Endodermal cell (in vitro differentiated cells): ENCODE measurements around the gene CD22. TPM values are rescaled to one million over a fixed set of nuclear protein-coding genes. Genes with fewer than 3 reads are reported as not detected.

Experiments used
- DNase-seq: peaks from one replicate; pipeline ENCODE4 v3.0.0-alpha.2; 2017
- H3K27ac ChIP-seq: 2 replicates; pipeline ENCODE4 v1.5.1; 2013; ENCODE audit warnings: mild to moderate bottlenecking, low read depth, low read length, moderate library complexity
- H3K27me3 ChIP-seq: 2 replicates; pipeline ENCODE4 v1.6.1; 2013; ENCODE audit warnings: mild to moderate bottlenecking, low read length, moderate library complexity; ENCODE audit not compliant: insufficient read depth, control insufficient read depth, poor library complexity, severe bottlenecking
- H3K36me3 ChIP-seq: 2 replicates; pipeline ENCODE4 v1.7.0; 2013; ENCODE audit warnings: mild to moderate bottlenecking, low read length, moderate library complexity; ENCODE audit not compliant: control insufficient read depth, insufficient read depth
- H3K4me1 ChIP-seq: one replicate; pipeline ENCODE4 v1.7.0; 2013; ENCODE audit warnings: low read length; ENCODE audit not compliant: control insufficient read depth, insufficient read depth
- H3K4me3 ChIP-seq: 2 replicates; pipeline ENCODE4 v1.5.1; 2013; ENCODE audit warnings: mild to moderate bottlenecking, low read length, moderate library complexity
- H3K9ac ChIP-seq: 2 replicates; pipeline ENCODE4 v1.6.1; 2013; ENCODE audit warnings: mild to moderate bottlenecking, low read length, moderate library complexity; ENCODE audit not compliant: poor library complexity, severe bottlenecking; ENCODE audit errors: extremely low read depth
- H3K9me3 ChIP-seq: 2 replicates; pipeline ENCODE4 v1.6.1; 2013; ENCODE audit warnings: mild to moderate bottlenecking, low read length, moderate library complexity; ENCODE audit not compliant: control insufficient read depth
- H3K27ac Mint-ChIP-seq: 2 replicates; pipeline ENCODE4 v1.8.0; 2020; ENCODE audit warnings: mixed read lengths
- H3K27me3 Mint-ChIP-seq: 2 replicates; pipeline ENCODE4 v1.8.0; 2021; ENCODE audit warnings: mild to moderate bottlenecking, mixed read lengths; ENCODE audit not compliant: insufficient read depth
- H3K36me3 Mint-ChIP-seq: 2 replicates; pipeline ENCODE4 v1.8.0; 2020; ENCODE audit warnings: low read depth, mixed read lengths
- H3K4me1 Mint-ChIP-seq: 2 replicates; pipeline ENCODE4 v1.8.0; 2020; ENCODE audit warnings: mixed read lengths
- H3K4me3 Mint-ChIP-seq: 2 replicates; pipeline ENCODE4 v1.8.0; 2020; ENCODE audit warnings: mild to moderate bottlenecking, moderate library complexity, mixed read lengths
- H3K9me3 Mint-ChIP-seq: 2 replicates; pipeline ENCODE4 v1.8.0; 2020; ENCODE audit warnings: mild to moderate bottlenecking, mixed read lengths
- CTCF ChIP-seq: fragments of 200-600 bp; sonication (generic); conservative IDR thresholded peaks from 2 replicates; pipeline ENCODE4 v1.5.0; 2021; ENCODE audit warnings: antibody characterized with exemption, mild to moderate bottlenecking
- WGBS, 2 experiments: methylation state at CpG; one replicate each; pipeline versions ENCODE4 v1.1.5 to v1.1.7; 2013; ENCODE audit warnings: missing lambda C conversion rate in 2 of 2, mixed read lengths in 1 of 2; ENCODE audit not compliant: insufficient coverage in 1 of 2, insufficient read length in 1 of 2; 5-methylcytosine and 5-hydroxymethylcytosine counted together
- total RNA-seq, 2 donors: library from RNA; stranded (reverse); fragmentation: NEBNext Ultra II Directional in 1 of 2; extraction: Animal tissue kit (Norgen Biotek cat#: 25700) in 1 of 2; gene quantifications; 2 replicates in 1 of 2; 3 replicates in 1 of 2; pipeline ENCODE4 v1.2.1, GENCODE V29; 2021

CD22 gene
- total RNA-seq, 2 donors from 2014 or later: not detected

- no peak overlapping the region for H3K27ac Mint-ChIP-seq
- Histone ChIP-seq H3K9ac (no peak overlapping the region), H3K4me1 (peaks cover 5% of the 10 kb centered on the region), H3K9me3 (no peaks in the 10 kb centered on the region), H3K27me3 (no peaks in the 10 kb centered on the region), H3K27ac (no peak overlapping the region), H3K36me3 (no peaks in the 10 kb centered on the region), H3K4me3 (no peak overlapping the region)
- 90 to 93% methylated on average over 10 to 23 of the region's 23 CpGs for WGBS, 2 experiments
- peaks cover 8% of the 10 kb centered on the region for H3K27me3 Mint-ChIP-seq
- H3K4me1 Mint-ChIP-seq: peaks cover 3% of the 10 kb centered on the region
- no peaks in the 10 kb centered on the region for H3K36me3 Mint-ChIP-seq
- no peaks in the 10 kb centered on the region for H3K9me3 Mint-ChIP-seq
- H3K4me3 Mint-ChIP-seq: no peak overlapping the region
- TF ChIP-seq CTCF: no peak
- no peak for DNase-seq
These were observed 36.3 kb upstream of the CD22 start for GRCh38 chr19:35292421-35293362.

GRCh38 chr19:35293363-35293739, 35.6 kb upstream of the CD22 start:
- H3K4me1 ChIP-seq: peaks cover 5% of the 10 kb centered on the region
- H3K4me3 ChIP-seq: no peak overlapping the region
- H3K36me3 ChIP-seq: no peaks in the 10 kb centered on the region
- no peaks in the 10 kb centered on the region for H3K27me3 ChIP-seq
- Mint-ChIP-seq H3K4me1 (peaks cover 3% of the 10 kb centered on the region), H3K9me3 (no peaks in the 10 kb centered on the region), H3K27ac (no peak overlapping the region), H3K4me3 (no peak overlapping the region), H3K27me3 (peaks cover 8% of the 10 kb centered on the region), H3K36me3 (no peaks in the 10 kb centered on the region)
- peak; percentile 59 for DNase-seq
- H3K27ac ChIP-seq: no peak overlapping the region
- H3K9me3 ChIP-seq: no peaks in the 10 kb centered on the region
- no peak overlapping the region for H3K9ac ChIP-seq
- TF ChIP-seq CTCF: no peak
- WGBS, 2 experiments: 81 to 83% methylated on average over 2 to 7 of the region's 7 CpGs

- TF ChIP-seq CTCF: no peak
- no peaks in the 10 kb centered on the region for H3K36me3 Mint-ChIP-seq
- H3K27me3 ChIP-seq: no peaks in the 10 kb centered on the region
- H3K27ac ChIP-seq: no peak overlapping the region
- no peaks in the 10 kb centered on the region for H3K9me3 ChIP-seq
- no peak overlapping the region for H3K4me3 ChIP-seq
- peaks cover 8% of the 10 kb centered on the region for H3K27me3 Mint-ChIP-seq
- no peaks in the 10 kb centered on the region for H3K36me3 ChIP-seq
- H3K4me3 Mint-ChIP-seq: no peak overlapping the region
- peaks cover 3% of the 10 kb centered on the region for H3K4me1 Mint-ChIP-seq
- H3K9ac ChIP-seq: no peak overlapping the region
- H3K9me3 Mint-ChIP-seq: no peaks in the 10 kb centered on the region
- H3K4me1 ChIP-seq: peaks cover 5% of the 10 kb centered on the region
- H3K27ac Mint-ChIP-seq: no peak overlapping the region
- DNase-seq: peak; percentile 76
- WGBS, 2 experiments: 77 to 79% methylated on average over 4 to 17 of the region's 17 CpGs
These were observed 35.2 kb upstream of the CD22 start for GRCh38 chr19:35293808-35294207.
